GM20000 (cell line): ENCODE data around the gene FUT1.
A peak's percentile ranks its signal among the peaks of the same experiment; 100 is the strongest.
"Not testable (repeated sequence)": the region's sequence is repeated elsewhere in the genome, so short reads cannot be mapped to it uniquely, and the experiment has no call there.

ENCODE experiments used
- DNase-seq: peaks from one replicate; pipeline ENCODE4 v3.0.0; 2012; ENCODE audit warnings: low spot score
- TF ChIP-seq, protein P1 (sequence below): IDR thresholded peaks from 2 replicates; pipeline ENCODE4 v1.5.1; 2012; ENCODE audit warnings: mild to moderate bottlenecking, control low read depth; ENCODE audit errors: extremely low read depth, missing control alignments

Gene FUT1

GRCh38 chr19:48724796-48725753 lies 27.4 kb downstream of the FUT1 start:
- DNase-seq, result peak; percentile 81
- TF ChIP-seq, protein P1, sequence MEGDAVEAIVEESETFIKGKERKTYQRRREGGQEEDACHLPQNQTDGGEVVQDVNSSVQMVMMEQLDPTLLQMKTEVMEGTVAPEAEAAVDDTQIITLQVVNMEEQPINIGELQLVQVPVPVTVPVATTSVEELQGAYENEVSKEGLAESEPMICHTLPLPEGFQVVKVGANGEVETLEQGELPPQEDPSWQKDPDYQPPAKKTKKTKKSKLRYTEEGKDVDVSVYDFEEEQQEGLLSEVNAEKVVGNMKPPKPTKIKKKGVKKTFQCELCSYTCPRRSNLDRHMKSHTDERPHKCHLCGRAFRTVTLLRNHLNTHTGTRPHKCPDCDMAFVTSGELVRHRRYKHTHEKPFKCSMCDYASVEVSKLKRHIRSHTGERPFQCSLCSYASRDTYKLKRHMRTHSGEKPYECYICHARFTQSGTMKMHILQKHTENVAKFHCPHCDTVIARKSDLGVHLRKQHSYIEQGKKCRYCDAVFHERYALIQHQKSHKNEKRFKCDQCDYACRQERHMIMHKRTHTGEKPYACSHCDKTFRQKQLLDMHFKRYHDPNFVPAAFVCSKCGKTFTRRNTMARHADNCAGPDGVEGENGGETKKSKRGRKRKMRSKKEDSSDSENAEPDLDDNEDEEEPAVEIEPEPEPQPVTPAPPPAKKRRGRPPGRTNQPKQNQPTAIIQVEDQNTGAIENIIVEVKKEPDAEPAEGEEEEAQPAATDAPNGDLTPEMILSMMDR, result no peak

- TF ChIP-seq, protein P1, result no peak
- no peak for DNase-seq
Observed at GRCh38 chr19:48722196-48722708, 30.2 kb downstream of the FUT1 start.

GRCh38 chr19:48720613-48721296 lies 31.7 kb downstream of the FUT1 start:
- TF ChIP-seq, protein P1, result no peak
- DNase-seq, result peak; percentile 98

GRCh38 chr19:48720251-48720612 lies 32.2 kb downstream of the FUT1 start:
- TF ChIP-seq, protein P1, result no peak
- DNase-seq, result no peak

- DNase-seq, result no peak
- TF ChIP-seq, protein P1, result no peak
Observed at GRCh38 chr19:48719263-48720171, 32.9 kb downstream of the FUT1 start, which contains the start of gene MAMSTR. Gene MAMSTR, minus strand, starts transcription at chr19:48719725. Its CDS starts 694 bp downstream, at chr19:48719031.

GRCh38 chr19:48718711-48719231 lies 33.7 kb downstream of the FUT1 start:
- DNase-seq, result no peak
- TF ChIP-seq, protein P1, result no peak

- DNase-seq, result not testable (repeated sequence)
Observed at GRCh38 chr19:48718106-48718505, 34.3 kb downstream of the FUT1 start.
